Endometrial microvascular endothelial cells (primary cell): ENCODE data around the gene MDH2. TPM values are rescaled to one million over a fixed set of nuclear protein-coding genes. Genes with fewer than 3 reads are reported as not detected.
"Not testable (repeated sequence)": the region's sequence is repeated elsewhere in the genome, so short reads cannot be mapped to it uniquely, and the experiment has no call there.

Experiments used
- in situ Hi-C: cut with HindIII; loops from 2 replicates; pipeline ENCODE4 v1.10.0; 2017; ENCODE audit warnings: low sequenced_read_pairs, low pct_unique_long_range_greater_than_20kb; ENCODE audit errors: inconsistent ontology term
- total RNA-seq: library from RNA; depleted of rRNA; stranded (reverse); fragments of >200 nt; gene quantifications from one replicate; pipeline ENCODE4 v1.2.3, GENCODE V29; 2015; ENCODE audit errors: inconsistent ontology term

Gene MDH2
- total RNA-seq, result 159 TPM

DNA sequence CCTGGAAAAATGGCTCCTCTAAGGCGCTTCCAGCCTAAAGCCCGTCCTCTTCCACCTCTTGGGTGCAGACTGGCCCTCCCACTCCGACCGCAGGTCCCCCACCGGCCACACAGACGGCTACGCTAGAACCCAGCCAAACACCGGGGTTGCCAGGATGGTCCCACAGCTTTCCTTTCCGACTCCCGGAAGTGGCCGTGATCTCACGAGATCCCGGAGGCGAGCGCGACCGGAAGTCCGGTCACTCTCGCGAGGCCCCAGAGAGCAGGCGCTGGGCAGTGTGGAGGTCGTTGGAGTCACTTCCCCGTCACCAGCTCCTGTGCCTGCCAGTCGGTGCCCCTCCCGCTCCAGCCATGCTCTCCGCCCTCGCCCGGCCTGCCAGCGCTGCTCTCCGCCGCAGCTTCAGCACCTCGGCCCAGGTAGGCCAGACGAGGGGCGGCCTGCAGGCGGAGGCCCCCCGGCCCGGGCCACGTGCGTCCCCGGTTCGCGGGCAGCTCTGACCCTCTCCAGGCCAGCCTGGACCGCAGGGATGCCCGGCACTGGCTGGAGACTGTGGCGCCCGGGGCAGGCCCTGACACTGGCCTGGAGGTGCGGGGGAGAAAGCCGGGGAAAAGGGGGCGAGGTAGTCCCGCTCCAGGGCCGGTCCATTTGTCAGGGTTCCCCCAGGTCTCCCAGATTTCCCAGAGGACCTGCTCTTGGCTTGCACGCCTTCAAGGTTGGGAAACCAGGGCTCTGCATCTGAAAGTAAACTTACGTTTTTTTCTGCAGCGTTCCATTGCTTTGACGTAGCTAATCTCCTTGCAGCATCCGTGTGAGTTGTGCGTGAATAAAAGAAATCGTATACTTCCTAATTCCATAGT lies at the start of gene MDH2, which contains the start of gene STYXL1:
MDH2 (plus strand) TSS at position 296 of the 857 bp plus-strand sequence; CDS start at position 351, 55 bp downstream.
STYXL1 (minus strand) TSS at position 190 of the 857 bp plus-strand sequence. CDS start 17,477 bp downstream, outside the sequence.
- in situ Hi-C loops, result no loop called here

- in situ Hi-C loops, result no loop called here
These were observed 47.3 kb upstream of the MDH2 start for GRCh38 chr7:76000566-76000965.

GRCh38 chr7:76002139-76002538 lies 45.8 kb upstream of the MDH2 start:
- in situ Hi-C loops, result no loop called here

DNA sequence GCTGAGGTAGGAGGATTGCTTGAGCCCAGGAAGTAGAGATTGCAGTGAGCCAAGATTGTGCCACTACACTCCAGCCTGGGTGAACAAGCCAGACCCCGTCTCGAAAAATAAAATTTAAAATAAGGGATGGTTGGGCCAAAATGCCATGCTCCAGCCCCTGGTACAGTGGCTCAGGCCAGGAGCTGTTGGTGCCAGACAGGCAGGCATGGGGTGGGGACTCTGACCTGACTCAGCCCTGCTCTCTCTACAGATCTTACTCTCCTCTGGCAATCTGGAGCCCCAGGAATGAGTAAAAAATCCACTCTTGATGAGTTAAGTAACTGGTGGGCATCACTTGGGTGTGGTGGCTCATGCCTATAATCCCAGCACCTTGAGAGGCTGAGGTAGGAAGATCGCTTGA lies 45.1 kb upstream of the MDH2 start:
- in situ Hi-C loops, result no loop called here

DNA sequence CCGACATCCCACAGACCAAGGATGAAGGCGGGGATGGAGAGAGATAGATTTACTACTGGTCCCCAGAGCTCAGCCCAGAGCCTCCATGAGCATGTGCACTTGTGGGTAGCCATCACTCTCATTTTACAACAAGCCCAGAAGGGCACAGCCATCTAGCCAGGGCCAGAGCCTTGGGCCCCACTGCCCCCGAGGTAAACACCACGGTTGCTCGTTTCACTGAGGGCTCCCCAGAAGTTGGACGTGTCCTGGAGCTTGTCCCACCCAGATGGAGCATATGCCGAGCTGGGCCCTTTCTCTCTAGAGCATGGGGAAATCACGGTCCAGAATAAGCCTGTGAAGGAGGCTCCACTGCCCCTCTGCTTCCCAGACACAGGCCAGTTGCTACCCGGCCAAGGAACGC lies 44.6 kb upstream of the MDH2 start:
- in situ Hi-C loops, result no loop called here

DNA sequence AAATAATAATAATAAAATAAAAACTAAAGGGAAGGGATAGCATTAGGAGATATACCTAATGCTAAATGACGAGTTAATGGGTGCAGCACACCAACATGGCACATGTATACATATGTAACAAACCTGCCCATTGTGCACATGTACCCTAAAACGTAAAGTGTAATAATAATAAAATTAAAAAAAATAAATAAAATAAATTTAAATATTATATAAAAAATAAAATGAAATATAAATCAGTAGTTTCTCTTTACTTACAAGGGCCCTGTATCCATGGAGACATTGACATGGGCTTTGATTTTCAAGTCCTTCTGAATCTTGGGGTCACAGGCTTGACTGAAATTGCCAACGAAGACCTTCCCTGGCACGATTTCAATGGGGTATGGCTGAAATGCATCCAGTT lies 42.9 kb upstream of the MDH2 start:
- in situ Hi-C loops, result not testable (repeated sequence)

GRCh38 chr7:76008156-76008687 lies 39.7 kb upstream of the MDH2 start:
- in situ Hi-C loops, result no loop called here

- in situ Hi-C loops, result no loop called here
These were observed 38.0 kb upstream of the MDH2 start for GRCh38 chr7:76009672-76010600.

GRCh38 chr7:76011442-76011861 lies 36.5 kb upstream of the MDH2 start:
- in situ Hi-C loops, result no loop called here

DNA sequence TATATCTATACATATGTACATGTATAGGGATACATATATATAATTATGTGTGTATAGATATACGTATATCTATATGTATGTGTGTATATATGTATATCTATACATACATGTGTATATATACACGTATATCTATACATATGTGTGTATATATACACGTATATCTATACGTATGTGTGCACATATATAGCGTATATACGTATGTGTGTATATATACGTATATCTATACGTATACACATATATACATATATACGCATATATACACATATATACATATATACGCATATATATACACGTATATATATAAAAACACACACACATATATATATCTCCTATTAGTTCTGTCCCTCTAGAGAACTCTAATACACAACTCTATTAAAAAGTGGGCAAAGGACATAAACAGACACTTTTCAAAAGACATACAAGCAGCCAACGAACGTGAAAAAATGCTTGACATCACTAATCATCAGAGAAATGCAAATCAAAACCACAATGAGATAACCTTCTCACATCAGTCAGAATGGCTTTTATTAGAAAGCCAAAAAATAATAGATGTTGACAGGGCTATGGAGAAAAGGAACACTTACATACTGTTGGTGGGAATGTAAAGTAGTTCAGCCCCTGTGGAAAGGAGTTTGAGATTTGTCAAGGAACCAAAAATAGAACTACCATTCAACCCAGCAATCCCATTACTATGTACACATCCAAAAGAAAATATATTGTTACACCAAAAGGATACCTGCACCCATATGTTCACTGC lies 31.5 kb upstream of the MDH2 start:
- in situ Hi-C loops, result no loop called here

DNA sequence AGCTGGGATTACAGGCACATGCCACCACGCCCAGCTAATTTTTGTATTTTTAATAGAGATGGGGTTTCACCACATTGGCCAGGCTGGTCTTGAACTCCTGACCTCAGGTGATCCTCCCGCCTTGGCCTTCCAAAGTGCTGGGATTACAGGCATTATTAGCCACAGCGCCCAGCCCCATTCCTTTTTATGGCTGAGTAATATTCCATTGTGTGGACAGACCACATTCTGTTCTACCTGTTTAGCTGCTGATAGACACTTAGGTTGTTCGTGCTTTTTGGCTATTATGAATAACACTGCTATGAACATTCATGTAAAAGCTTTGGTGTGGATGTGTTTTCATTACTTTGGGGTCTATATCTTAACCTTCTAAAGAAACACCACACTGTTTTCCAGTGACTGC lies 29.4 kb upstream of the MDH2 start:
- in situ Hi-C loops, result not testable (repeated sequence)

- in situ Hi-C loops, result no loop called here
These were observed 27.7 kb upstream of the MDH2 start for GRCh38 chr7:76020031-76020714.

GRCh38 chr7:76022026-76022780 lies 25.7 kb upstream of the MDH2 start:
- in situ Hi-C loops, result no loop called here

- in situ Hi-C loops, result no loop called here
These were observed 24.9 kb upstream of the MDH2 start for GRCh38 chr7:76023002-76023401.

- in situ Hi-C loops, result not testable (repeated sequence)
These were observed 18.2 kb upstream of the MDH2 start for GRCh38 chr7:76029682-76030081.

DNA sequence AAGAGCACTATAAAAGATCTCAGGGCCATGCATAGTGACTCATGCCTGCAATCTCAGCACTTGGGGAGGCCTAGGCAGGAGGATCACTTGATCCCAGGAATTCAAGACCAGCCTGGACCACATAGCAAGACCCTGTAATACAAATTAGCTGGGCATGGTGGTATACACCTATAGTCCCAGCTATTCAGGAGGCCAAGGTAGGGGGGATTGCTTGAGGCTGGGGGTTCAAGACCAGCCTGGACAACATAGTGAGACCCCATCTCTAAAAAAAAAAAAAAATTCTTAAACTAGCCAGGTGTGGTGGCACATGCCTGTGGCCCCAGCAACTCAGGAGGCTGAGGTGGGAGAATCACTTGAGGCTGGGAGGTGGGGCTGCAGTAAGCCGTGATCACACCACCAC lies 15.9 kb upstream of the MDH2 start:
- in situ Hi-C loops, result no loop called here

DNA sequence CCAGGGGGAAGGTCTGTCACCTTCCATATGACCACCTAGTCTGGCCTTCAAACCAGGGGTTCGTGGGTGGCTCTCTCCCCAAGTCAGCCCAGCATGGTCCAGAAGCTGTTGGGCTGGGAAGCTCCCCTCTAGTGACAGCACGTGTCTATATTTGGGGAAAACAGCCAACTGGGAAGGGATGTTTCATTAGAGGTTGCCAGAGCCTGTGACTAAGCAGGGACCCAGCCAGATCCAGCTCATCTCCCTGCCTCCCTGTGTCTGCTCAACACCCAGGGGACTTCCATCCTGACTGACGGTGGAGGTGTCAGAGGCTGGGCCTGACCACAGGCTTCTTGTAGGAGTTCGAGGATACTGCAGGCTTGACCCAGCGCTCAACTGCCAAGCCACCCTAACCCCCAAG lies 10.6 kb upstream of the MDH2 start:
- in situ Hi-C loops, result no loop called here
